Measurements from ENCODE around the gene KRTAP9-4.
"Not testable (repeated sequence)": the region's sequence is repeated elsewhere in the genome, so short reads cannot be mapped to it uniquely, and the experiment has no call there.

- TF ChIP-seq, protein P1, sequence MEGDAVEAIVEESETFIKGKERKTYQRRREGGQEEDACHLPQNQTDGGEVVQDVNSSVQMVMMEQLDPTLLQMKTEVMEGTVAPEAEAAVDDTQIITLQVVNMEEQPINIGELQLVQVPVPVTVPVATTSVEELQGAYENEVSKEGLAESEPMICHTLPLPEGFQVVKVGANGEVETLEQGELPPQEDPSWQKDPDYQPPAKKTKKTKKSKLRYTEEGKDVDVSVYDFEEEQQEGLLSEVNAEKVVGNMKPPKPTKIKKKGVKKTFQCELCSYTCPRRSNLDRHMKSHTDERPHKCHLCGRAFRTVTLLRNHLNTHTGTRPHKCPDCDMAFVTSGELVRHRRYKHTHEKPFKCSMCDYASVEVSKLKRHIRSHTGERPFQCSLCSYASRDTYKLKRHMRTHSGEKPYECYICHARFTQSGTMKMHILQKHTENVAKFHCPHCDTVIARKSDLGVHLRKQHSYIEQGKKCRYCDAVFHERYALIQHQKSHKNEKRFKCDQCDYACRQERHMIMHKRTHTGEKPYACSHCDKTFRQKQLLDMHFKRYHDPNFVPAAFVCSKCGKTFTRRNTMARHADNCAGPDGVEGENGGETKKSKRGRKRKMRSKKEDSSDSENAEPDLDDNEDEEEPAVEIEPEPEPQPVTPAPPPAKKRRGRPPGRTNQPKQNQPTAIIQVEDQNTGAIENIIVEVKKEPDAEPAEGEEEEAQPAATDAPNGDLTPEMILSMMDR (IDR thresholded peaks at IDR 0.05): not testable (repeated sequence)
- TF ChIP-seq POLR2A, EP300 (IDR thresholded peaks at IDR 0.05): not testable (repeated sequence)
These were observed 16.9 kb upstream of the KRTAP9-4 start, which contains the start of gene KRTAP9-3 for GRCh38 chr17:41232399-41233105.
